ENCODE results near the gene DKC1. TPM values are rescaled to one million over a fixed set of nuclear protein-coding genes. Genes with fewer than 3 reads are reported as not detected.

Gene DKC1
- total and polyA plus RNA-seq, 3 donors from 2014 or later, result 58.8 to 93.1 (median 66.4) TPM

GRCh38 chrX:154776753-154777152 is 14.1 kb downstream of the DKC1 start:
- Histone ChIP-seq H3K4me1 (no peaks in the 10 kb centered on the region), H3K27me3 (no peaks in the 10 kb centered on the region), H3K4me3 (no peak overlapping the region), H3K27ac (no peak overlapping the region), H3K9me3 (no peaks in the 10 kb centered on the region), H3K36me3 (ENCODE audit: low read depth, missing control alignments) (no peaks in the 10 kb centered on the region)
- intact Hi-C loops (cut with DNase I; ENCODE audit: low total_unique reads), result no loop called here
- DNase-seq, result no peak
- TF ChIP-seq CTCF (IDR thresholded peaks at IDR 0.05), result no peak
- TF ChIP-seq POLR2A (IDR thresholded peaks at IDR 0.05), result no peak
- WGBS, 2 donors, result 78 to 100% methylated on average over 2 of the region's 2 CpGs

GRCh38 chrX:154779261-154779660 is 16.6 kb downstream of the DKC1 start:
- no peaks in the 10 kb centered on the region for H3K36me3 ChIP-seq (ENCODE audit: low read depth, missing control alignments)
- no peak for DNase-seq
- no peak overlapping the region for H3K4me3 ChIP-seq
- no peak overlapping the region for H3K27ac ChIP-seq
- H3K4me1 ChIP-seq, result no peaks in the 10 kb centered on the region
- no peaks in the 10 kb centered on the region for H3K9me3 ChIP-seq
- no peaks in the 10 kb centered on the region for H3K27me3 ChIP-seq
- intact Hi-C loops (cut with DNase I; ENCODE audit: low total_unique reads), result no loop called here
- TF ChIP-seq CTCF (IDR thresholded peaks at IDR 0.05), result no peak
- TF ChIP-seq POLR2A (IDR thresholded peaks at IDR 0.05), result no peak
- 95 to 100% methylated on average over 1 to 4 of the region's 4 CpGs for WGBS, 2 donors

- H3K4me1 ChIP-seq, result no peaks in the 10 kb centered on the region
- H3K9me3 ChIP-seq, result no peaks in the 10 kb centered on the region
- H3K4me3 ChIP-seq, result no peak overlapping the region
- no peaks in the 10 kb centered on the region for H3K27me3 ChIP-seq
- TF ChIP-seq CTCF (IDR thresholded peaks at IDR 0.05), result no peak
- TF ChIP-seq POLR2A (IDR thresholded peaks at IDR 0.05), result no peak
- WGBS, 2 donors, result 93 to 96% methylated on average over 5 to 9 of the region's 9 CpGs
- intact Hi-C loops (cut with DNase I; ENCODE audit: low total_unique reads), result no loop called here
- no peak for DNase-seq
- H3K27ac ChIP-seq, result no peak overlapping the region
- no peaks in the 10 kb centered on the region for H3K36me3 ChIP-seq (ENCODE audit: low read depth, missing control alignments)
Observed at GRCh38 chrX:154780968-154781367, 18.3 kb downstream of the DKC1 start.

- DNase-seq, result no peak
- H3K9me3 ChIP-seq, result no peaks in the 10 kb centered on the region
- no peaks in the 10 kb centered on the region for H3K36me3 ChIP-seq (ENCODE audit: low read depth, missing control alignments)
- H3K4me1 ChIP-seq, result no peaks in the 10 kb centered on the region
- 85% methylated on average over 7 to 13 of the region's 13 CpGs for WGBS, 2 donors
- no peak overlapping the region for H3K4me3 ChIP-seq
- TF ChIP-seq POLR2A (IDR thresholded peaks at IDR 0.05) (no peak), CTCF (IDR thresholded peaks at IDR 0.05) (no peak)
- no peaks in the 10 kb centered on the region for H3K27me3 ChIP-seq
- no peak overlapping the region for H3K27ac ChIP-seq
- intact Hi-C loops (cut with DNase I; ENCODE audit: low total_unique reads), result no loop called here
Observed at GRCh38 chrX:154784149-154784995, 21.7 kb downstream of the DKC1 start.

GRCh38 chrX:154785716-154786115 is 23.1 kb downstream of the DKC1 start:
- 74 to 81% methylated on average over 6 of the region's 6 CpGs for WGBS, 2 donors
- intact Hi-C loops (cut with DNase I; ENCODE audit: low total_unique reads), result no loop called here

More at GRCh38 chrX:154785716-154786115, 23.1 kb downstream of the DKC1 start:
- Histone ChIP-seq H3K27ac (no peak overlapping the region), H3K4me3 (no peak overlapping the region), H3K27me3 (no peaks in the 10 kb centered on the region), H3K36me3 (ENCODE audit: low read depth, missing control alignments) (no peaks in the 10 kb centered on the region), H3K9me3 (no peaks in the 10 kb centered on the region), H3K4me1 (no peaks in the 10 kb centered on the region)
- TF ChIP-seq CTCF (IDR thresholded peaks at IDR 0.05) (no peak), POLR2A (IDR thresholded peaks at IDR 0.05) (no peak)
- no peak for DNase-seq

Measured in testis (tissue), 3 donors.